H9 (cell line): ENCODE measurements around the gene PER2. TPM values are rescaled to one million over a fixed set of nuclear protein-coding genes. Genes with fewer than 3 reads are reported as not detected.

ENCODE experiments used
- DNase-seq: peaks from one replicate; pipeline ENCODE4 v3.0.0-alpha.2; 2017
- H2AFZ ChIP-seq: one replicate; pipeline ENCODE4 v1.6.1; 2013; ENCODE audit warnings: mild to moderate bottlenecking, low read length, control low read depth, moderate library complexity
- H2AK5ac ChIP-seq: 2 replicates; pipeline ENCODE4 v1.6.1; 2013; ENCODE audit warnings: low read length, control low read depth, mixed read lengths; ENCODE audit not compliant: insufficient read length
- H2BK120ac ChIP-seq: one replicate; pipeline ENCODE4 v1.6.1; 2013; ENCODE audit warnings: low read depth, mild to moderate bottlenecking, low read length, control low read depth, inconsistent platforms; ENCODE audit not compliant: poor library complexity, severe bottlenecking
- H2BK12ac ChIP-seq: 2 replicates; pipeline ENCODE4 v1.6.1; 2013; ENCODE audit warnings: low read length, control low read depth, mixed read lengths, low read depth; ENCODE audit not compliant: insufficient read length
- H2BK15ac ChIP-seq: 2 replicates; pipeline ENCODE4 v1.6.1; 2013; ENCODE audit warnings: low read depth, low read length, control low read depth
- H2BK20ac ChIP-seq: one replicate; pipeline ENCODE4 v1.6.1; 2013; ENCODE audit warnings: low read depth, mild to moderate bottlenecking, low read length, control low read depth, inconsistent platforms; ENCODE audit not compliant: poor library complexity, severe bottlenecking
- H2BK5ac ChIP-seq: 2 replicates; pipeline ENCODE4 v1.6.1; 2013; ENCODE audit warnings: low read length, control low read depth, mixed read lengths; ENCODE audit not compliant: insufficient read length
- H3K14ac ChIP-seq: 2 replicates; pipeline ENCODE4 v1.6.1; 2013; ENCODE audit warnings: low read length, control low read depth; ENCODE audit not compliant: insufficient read depth
- H3K18ac ChIP-seq: 2 replicates; pipeline ENCODE4 v1.6.1; 2013; ENCODE audit warnings: low read depth, mild to moderate bottlenecking, mixed read lengths, low read length, control low read depth; ENCODE audit not compliant: insufficient read length
- H3K23ac ChIP-seq: 2 replicates; pipeline ENCODE4 v1.6.1; 2013; ENCODE audit warnings: low read length, control low read depth, mixed read lengths, low read depth; ENCODE audit not compliant: insufficient read length
- H3K23me2 ChIP-seq: 2 replicates; pipeline ENCODE4 v1.6.1; 2013; ENCODE audit warnings: low read depth, mild to moderate bottlenecking, mixed read lengths, low read length, control low read depth; ENCODE audit not compliant: insufficient read length, poor library complexity, severe bottlenecking
- H3K27ac ChIP-seq: 2 replicates; pipeline ENCODE4 v1.5.1; 2013; ENCODE audit warnings: low read length, control low read depth, mixed read lengths, low read depth; ENCODE audit not compliant: insufficient read length
- H3K27me3 ChIP-seq: 2 replicates; pipeline ENCODE4 v1.6.1; 2013; ENCODE audit warnings: low read length, control low read depth, inconsistent platforms; ENCODE audit not compliant: insufficient read depth
- H3K4ac ChIP-seq: 2 replicates; pipeline ENCODE4 v1.6.1; 2013; ENCODE audit warnings: low read depth, mild to moderate bottlenecking, control low read depth, inconsistent platforms, low read length, moderate library complexity
- H3K4me1 ChIP-seq: 2 replicates; pipeline ENCODE4 v1.6.1; 2013; ENCODE audit warnings: low read length, control low read depth, inconsistent platforms; ENCODE audit not compliant: insufficient read depth
- H3K4me2 ChIP-seq: 2 replicates; pipeline ENCODE4 v1.6.1; 2013; ENCODE audit warnings: low read length, control low read depth, mixed read lengths; ENCODE audit not compliant: insufficient read length, insufficient read depth
- H3K56ac ChIP-seq: 2 replicates; pipeline ENCODE4 v1.6.1; 2013; ENCODE audit warnings: low read depth, mild to moderate bottlenecking, mixed read lengths, low read length, control low read depth; ENCODE audit not compliant: insufficient read length
- H3K79me1 ChIP-seq: 2 replicates; pipeline ENCODE4 v1.6.1; 2013; ENCODE audit warnings: low read depth, mild to moderate bottlenecking, moderate library complexity, low read length, control low read depth, inconsistent platforms; ENCODE audit not compliant: insufficient read depth, poor library complexity, severe bottlenecking
- H3K79me2 ChIP-seq: 2 replicates; pipeline ENCODE4 v1.6.1; 2013; ENCODE audit warnings: low read length, control low read depth, inconsistent platforms; ENCODE audit not compliant: insufficient read depth
- H3K9ac ChIP-seq: 2 replicates; pipeline ENCODE4 v1.6.1; 2013; ENCODE audit warnings: low read length, control low read depth, mixed read lengths; ENCODE audit not compliant: insufficient read length; ENCODE audit errors: extremely low read depth
- H3K9me3 ChIP-seq: one replicate; pipeline ENCODE4 v1.6.1; 2013; ENCODE audit warnings: low read depth, low read length, inconsistent platforms; ENCODE audit not compliant: control insufficient read depth
- H3T11ph ChIP-seq: one replicate; pipeline ENCODE4 v1.6.1; 2013; ENCODE audit warnings: mild to moderate bottlenecking, low read length, control low read depth, inconsistent platforms
- H4K20me1 ChIP-seq: one replicate; pipeline ENCODE4 v1.6.1; 2013; ENCODE audit not compliant: control insufficient read depth, insufficient read length, insufficient read depth
- H4K5ac ChIP-seq: 2 replicates; pipeline ENCODE4 v1.6.1; 2013; ENCODE audit warnings: low read depth, mild to moderate bottlenecking, mixed read lengths, low read length, control low read depth; ENCODE audit not compliant: insufficient read length
- H4K8ac ChIP-seq: replicated peaks from 2 replicates; pipeline ENCODE4 v1.6.1; 2013; ENCODE audit warnings: low read length, control low read depth, mixed read lengths, low read depth; ENCODE audit not compliant: insufficient read length
- H4K91ac ChIP-seq: 2 replicates; pipeline ENCODE4 v1.6.1; 2013; ENCODE audit warnings: low read depth, mild to moderate bottlenecking, moderate library complexity, mixed read lengths, low read length, control low read depth; ENCODE audit not compliant: insufficient read length
- H3K27ac Mint-ChIP-seq, 3 experiments: 2 replicates in 2 of 3; 3 replicates in 1 of 3; pipeline ENCODE4 v1.8.0; 2020 to 2021; ENCODE audit warnings: mixed read lengths in 3 of 3, mild to moderate bottlenecking in 1 of 3, moderate library complexity in 1 of 3
- H3K27me3 Mint-ChIP-seq: 2 replicates; pipeline ENCODE4 v1.8.0; 2021; ENCODE audit warnings: low read depth, mild to moderate bottlenecking, moderate library complexity, mixed read lengths
- H3K36me3 Mint-ChIP-seq, 3 experiments: 2 replicates in 2 of 3; 3 replicates in 1 of 3; pipeline ENCODE4 v1.8.0; 2020 to 2021; ENCODE audit warnings: low read depth in 3 of 3, mixed read lengths in 3 of 3; ENCODE audit not compliant: insufficient read depth in 1 of 3
- H3K4me1 Mint-ChIP-seq, 2 experiments: 2 replicates each; pipeline ENCODE4 v1.8.0; 2020; ENCODE audit warnings: mixed read lengths in 2 of 2
- H3K4me3 Mint-ChIP-seq, 2 experiments: 2 replicates in 1 of 2; 3 replicates in 1 of 2; pipeline ENCODE4 v1.8.0; 2020 to 2021; ENCODE audit warnings: mild to moderate bottlenecking in 2 of 2, mixed read lengths in 2 of 2, moderate library complexity in 1 of 2
- H3K9me3 Mint-ChIP-seq, 2 experiments: 2 replicates in 1 of 2; 3 replicates in 1 of 2; pipeline ENCODE4 v1.8.0; 2020; ENCODE audit warnings: mild to moderate bottlenecking in 2 of 2, mixed read lengths in 2 of 2, moderate library complexity in 1 of 2
- CTCF ChIP-seq: fragments of 200-600 bp; sonication (generic); conservative IDR thresholded peaks from 3 replicates; pipeline ENCODE4 v1.8.0; 2021; ENCODE audit warnings: antibody characterized with exemption, mild to moderate bottlenecking
- WGBS: extraction: QIAGEN DNeasy Blood & Tissue Kit; methylation state at CpG from one replicate; pipeline ENCODE4 v1.1.7; 2013; ENCODE audit warnings: missing lambda C conversion rate, low lambda C conversion rate, mixed read lengths; ENCODE audit not compliant: insufficient read length; ENCODE audit errors: extremely low coverage; 5-methylcytosine and 5-hydroxymethylcytosine counted together
- total RNA-seq: library from RNA; stranded (reverse); gene quantifications from 2 replicates; pipeline ENCODE4 v1.2.1, GENCODE V29; 2021

The PER2 gene
- total RNA-seq, 1 experiment from 2014 or later: 12.9 TPM

GRCh38 chr2:238294393-238295143, 6.2 kb upstream of the PER2 start:
- no peak overlapping the region for H3K18ac ChIP-seq
- H3K9me3 Mint-ChIP-seq: no peaks in the 10 kb centered on the region
- WGBS: no CpG with 5 or more reads among the region's 17 CpGs

More at GRCh38 chr2:238294393-238295143, 6.2 kb upstream of the PER2 start:
- no peak for DNase-seq
- Histone ChIP-seq H3K23me2 (peaks cover under 1% of the 10 kb centered on the region), H3K79me1 (no peaks in the 10 kb centered on the region), H4K8ac (no peak overlapping the region), H3K23ac (no peak overlapping the region), H2BK20ac (no peak overlapping the region), H3K14ac (no peak overlapping the region), H3K4me2 (no peak overlapping the region), H2BK5ac (no peak overlapping the region), H4K91ac (no peak overlapping the region), H3T11ph (no peak overlapping the region), H3K4me1 (no peaks in the 10 kb centered on the region), H2BK12ac (no peak overlapping the region), H2AK5ac (no peak overlapping the region), H4K5ac (no peak overlapping the region), H2BK120ac (no peak overlapping the region), H2BK15ac (no peak overlapping the region), H3K9me3 (no peaks in the 10 kb centered on the region), H3K56ac (no peak overlapping the region), H3K9ac (no peak overlapping the region), H4K20me1 (no peaks in the 10 kb centered on the region), H2AFZ (no peak overlapping the region), H3K79me2 (no peaks in the 10 kb centered on the region), H3K27me3 (no peaks in the 10 kb centered on the region), H3K4ac (no peak overlapping the region), H3K27ac (no peak overlapping the region)
- Mint-ChIP-seq H3K27ac (no peak overlapping the region), H3K4me3 (no peak overlapping the region), H3K36me3 (no peaks in the 10 kb centered on the region; a peak in 1 of 7 replicates), H3K4me1 (peaks cover 13 to 18% of the 10 kb centered on the region in 2 experiments), H3K27me3 (peaks cover 30% of the 10 kb centered on the region)
- no peak for TF ChIP-seq CTCF
